GM21390 (cell line): ENCODE results near the gene NLRP4.

Experiments
- ATAC-seq: cut with Tn5 transposase; IDR thresholded peaks from one replicate; pipeline ENCODE4 v1.9.1; 2021; ENCODE audit not compliant: unreplicated experiment

The NLRP4 gene, protein sequence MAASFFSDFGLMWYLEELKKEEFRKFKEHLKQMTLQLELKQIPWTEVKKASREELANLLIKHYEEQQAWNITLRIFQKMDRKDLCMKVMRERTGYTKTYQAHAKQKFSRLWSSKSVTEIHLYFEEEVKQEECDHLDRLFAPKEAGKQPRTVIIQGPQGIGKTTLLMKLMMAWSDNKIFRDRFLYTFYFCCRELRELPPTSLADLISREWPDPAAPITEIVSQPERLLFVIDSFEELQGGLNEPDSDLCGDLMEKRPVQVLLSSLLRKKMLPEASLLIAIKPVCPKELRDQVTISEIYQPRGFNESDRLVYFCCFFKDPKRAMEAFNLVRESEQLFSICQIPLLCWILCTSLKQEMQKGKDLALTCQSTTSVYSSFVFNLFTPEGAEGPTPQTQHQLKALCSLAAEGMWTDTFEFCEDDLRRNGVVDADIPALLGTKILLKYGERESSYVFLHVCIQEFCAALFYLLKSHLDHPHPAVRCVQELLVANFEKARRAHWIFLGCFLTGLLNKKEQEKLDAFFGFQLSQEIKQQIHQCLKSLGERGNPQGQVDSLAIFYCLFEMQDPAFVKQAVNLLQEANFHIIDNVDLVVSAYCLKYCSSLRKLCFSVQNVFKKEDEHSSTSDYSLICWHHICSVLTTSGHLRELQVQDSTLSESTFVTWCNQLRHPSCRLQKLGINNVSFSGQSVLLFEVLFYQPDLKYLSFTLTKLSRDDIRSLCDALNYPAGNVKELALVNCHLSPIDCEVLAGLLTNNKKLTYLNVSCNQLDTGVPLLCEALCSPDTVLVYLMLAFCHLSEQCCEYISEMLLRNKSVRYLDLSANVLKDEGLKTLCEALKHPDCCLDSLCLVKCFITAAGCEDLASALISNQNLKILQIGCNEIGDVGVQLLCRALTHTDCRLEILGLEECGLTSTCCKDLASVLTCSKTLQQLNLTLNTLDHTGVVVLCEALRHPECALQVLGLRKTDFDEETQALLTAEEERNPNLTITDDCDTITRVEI

DNA sequence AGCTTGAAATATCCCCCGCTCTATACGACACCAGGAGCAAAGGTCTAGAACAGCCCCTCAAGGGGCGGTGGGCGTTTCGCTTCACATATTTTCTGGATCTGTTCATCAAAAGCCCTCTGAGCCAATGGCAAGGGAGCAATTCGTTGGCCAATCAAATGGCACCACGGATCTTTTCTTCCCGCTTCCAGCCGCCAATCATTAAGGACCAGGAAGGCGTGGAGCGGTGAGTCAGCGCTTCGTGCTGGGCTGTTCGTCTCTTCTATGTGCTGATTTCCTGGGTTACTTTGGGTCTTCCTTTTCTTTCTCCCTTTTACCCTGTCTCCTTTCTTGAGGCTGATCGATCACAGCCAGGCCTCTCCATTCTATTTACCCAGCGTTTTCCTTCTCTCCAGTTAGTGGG lies at the start of gene NLRP4:
Gene NLRP4, plus strand, starts transcription at position 201 of the 400 bp plus-strand sequence. CDS start 15,541 bp downstream, outside the sequence.
- ATAC-seq: no peak

GRCh38 chr19:55795021-55795420 lies 41.3 kb upstream of the NLRP4 start:
- ATAC-seq: no peak

DNA sequence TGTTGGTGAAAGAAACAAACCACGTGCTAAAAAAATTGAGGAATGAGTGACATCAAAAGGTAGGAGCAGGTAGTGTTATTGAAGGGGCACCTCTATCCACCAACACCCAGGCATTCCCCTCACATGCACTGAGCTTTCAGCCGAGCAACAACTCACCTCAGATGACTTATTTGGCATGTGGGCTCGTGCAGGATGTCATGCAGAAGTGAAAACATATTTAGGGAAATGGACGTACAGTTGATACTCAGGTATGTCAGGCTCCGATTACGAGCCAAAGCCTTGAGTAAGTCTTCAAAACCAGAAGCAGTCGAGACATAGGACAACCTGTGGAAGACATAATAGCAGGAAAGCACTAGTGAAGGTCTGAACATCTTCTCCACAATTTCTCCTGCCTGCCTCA lies 34.9 kb upstream of the NLRP4 start:
- no peak for ATAC-seq

- ATAC-seq: no peak
Measured at GRCh38 chr19:55802281-55802680, 34.1 kb upstream of the NLRP4 start.

DNA sequence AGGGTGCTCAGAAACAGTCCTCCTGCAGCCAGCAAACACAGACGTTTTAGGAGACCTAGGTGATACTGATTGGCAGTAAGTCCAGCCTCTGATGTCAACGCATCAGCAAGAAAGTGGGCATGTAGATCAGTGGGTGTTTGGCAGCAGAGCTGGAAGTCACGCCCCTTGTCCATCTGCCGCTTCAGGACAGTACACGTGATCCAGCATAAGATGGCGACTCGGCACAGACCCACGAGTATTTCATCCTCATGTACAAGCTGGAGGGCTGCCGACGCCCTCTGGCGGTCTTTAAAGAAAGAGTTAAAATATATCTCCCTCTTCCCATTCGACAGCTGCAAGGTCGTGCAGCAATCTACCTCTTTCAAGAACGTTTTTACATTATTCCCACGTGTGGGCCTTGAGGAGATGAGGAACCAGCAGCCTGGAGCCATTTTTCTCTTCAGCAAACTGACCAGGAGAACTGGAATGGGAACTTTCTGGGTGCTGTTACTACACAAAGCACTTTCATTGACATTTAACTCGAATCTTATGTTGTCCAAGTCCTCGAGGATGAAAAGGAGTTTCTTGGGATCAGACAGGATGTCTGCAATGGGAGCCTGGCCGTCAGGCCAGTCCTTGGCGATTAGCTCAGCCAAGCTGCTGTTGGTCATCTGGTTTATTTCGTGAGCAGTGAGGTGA lies 26.8 kb upstream of the NLRP4 start:
- no peak for ATAC-seq

GRCh38 chr19:55811340-55811739 lies 25.0 kb upstream of the NLRP4 start:
- ATAC-seq: no peak

GRCh38 chr19:55812449-55812848 lies 23.9 kb upstream of the NLRP4 start:
- no peak for ATAC-seq

- ATAC-seq: no peak
Measured at GRCh38 chr19:55813906-55814305, 22.4 kb upstream of the NLRP4 start.

- ATAC-seq: no peak
Measured at GRCh38 chr19:55820037-55820436, 16.3 kb upstream of the NLRP4 start.

DNA sequence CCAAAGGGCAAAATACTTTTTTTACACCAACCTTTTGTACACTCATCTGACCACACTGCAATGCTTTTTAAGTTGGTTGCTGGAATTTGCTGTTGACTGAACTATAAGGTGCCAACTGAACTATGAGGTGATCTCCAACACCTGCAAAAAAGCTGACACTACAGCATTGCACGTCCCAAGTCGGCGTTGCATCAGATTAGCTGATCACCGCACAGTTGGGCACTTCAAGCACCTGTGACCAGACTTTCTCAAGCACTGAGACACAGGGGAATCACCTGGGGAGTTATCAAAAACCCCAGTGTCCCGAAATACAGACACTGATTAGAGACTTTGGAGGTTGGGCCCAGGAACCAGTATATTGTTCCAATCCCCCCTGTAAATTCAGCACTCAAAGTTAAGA lies 5.7 kb upstream of the NLRP4 start:
- ATAC-seq: no peak

GRCh38 chr19:55831846-55832245 lies 4.5 kb upstream of the NLRP4 start, which contains the start of gene NLRP11:
Gene NLRP11 (minus strand): TSS chr19:55831999. CDS start chr19:55818174, 13,825 bp downstream.
- no peak for ATAC-seq

GRCh38 chr19:55832676-55833075 lies 3.7 kb upstream of the NLRP4 start:
- no peak for ATAC-seq

- no peak for ATAC-seq
Measured at GRCh38 chr19:55838251-55838650, 1.9 kb downstream of the NLRP4 start.

DNA sequence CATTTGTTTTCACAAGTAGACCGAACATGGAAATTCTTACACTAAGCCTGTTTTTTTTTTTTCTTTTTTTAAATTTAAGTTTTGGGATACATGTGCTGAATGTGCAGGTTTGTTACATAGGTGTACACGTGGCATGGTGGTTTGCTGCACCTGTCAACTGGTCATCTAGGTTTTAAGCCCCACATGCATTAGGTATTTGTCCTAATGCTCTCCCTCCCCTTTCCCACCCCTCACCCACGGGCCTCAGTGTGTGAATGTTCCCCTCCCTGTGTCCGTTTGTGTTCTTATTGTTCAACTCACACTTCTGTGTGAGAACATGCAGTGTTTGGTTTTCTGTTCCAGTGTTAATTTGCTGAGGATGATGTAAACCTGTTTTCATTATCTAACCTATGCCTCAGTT lies 2.6 kb downstream of the NLRP4 start:
- no peak for ATAC-seq

DNA sequence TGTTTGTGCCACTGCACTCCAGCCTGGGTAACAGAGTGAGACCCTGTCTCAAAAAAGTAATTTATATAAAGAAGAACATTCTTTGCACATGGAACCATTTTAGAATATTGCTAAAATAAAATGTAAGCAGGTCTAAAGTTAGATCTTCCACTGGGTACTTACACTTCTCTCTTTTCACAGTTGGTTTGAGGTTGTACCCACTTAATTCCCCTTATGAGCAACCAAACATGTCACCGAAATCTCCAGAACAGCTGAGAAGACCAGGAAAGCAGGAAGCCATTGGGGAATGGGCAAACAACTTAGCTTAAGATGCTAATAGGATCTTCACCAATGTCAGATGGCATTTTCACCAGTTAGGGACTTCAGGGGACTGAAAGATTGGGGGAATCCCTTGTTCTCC lies 18.8 kb downstream of the NLRP4 start:
- ATAC-seq: no peak

DNA sequence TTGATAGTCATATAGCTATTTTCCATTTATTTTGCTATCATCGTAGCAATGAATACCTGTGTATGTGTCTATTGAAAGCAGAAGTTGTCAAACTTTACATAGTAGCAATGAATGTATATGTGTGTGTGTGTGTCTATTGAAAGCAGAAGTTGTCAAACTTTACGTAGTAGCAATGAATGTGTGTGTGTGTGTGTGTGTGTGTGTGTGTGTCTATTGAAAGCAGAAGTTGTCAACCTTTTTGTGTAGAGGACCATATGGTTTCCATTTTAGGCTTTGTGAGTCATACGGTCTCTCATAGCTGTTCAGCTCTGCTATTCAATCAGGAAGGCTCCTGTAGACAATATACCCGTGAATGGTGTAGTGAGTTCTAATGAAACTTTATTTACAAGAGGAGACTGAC lies 20.8 kb downstream of the NLRP4 start:
- no peak for ATAC-seq

- no peak for ATAC-seq
Measured at GRCh38 chr19:55857974-55858373, 21.6 kb downstream of the NLRP4 start.

DNA sequence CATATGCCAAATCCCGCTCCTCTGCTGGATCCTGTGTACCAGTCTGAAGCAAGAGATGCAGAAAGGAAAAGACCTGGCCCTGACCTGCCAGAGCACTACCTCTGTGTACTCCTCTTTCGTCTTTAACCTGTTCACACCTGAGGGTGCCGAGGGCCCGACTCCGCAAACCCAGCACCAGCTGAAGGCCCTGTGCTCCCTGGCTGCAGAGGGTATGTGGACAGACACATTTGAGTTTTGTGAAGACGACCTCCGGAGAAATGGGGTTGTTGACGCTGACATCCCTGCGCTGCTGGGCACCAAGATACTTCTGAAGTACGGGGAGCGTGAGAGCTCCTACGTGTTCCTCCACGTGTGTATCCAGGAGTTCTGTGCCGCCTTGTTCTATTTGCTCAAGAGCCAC lies 22.1 kb downstream of the NLRP4 start:
- ATAC-seq: no peak

DNA sequence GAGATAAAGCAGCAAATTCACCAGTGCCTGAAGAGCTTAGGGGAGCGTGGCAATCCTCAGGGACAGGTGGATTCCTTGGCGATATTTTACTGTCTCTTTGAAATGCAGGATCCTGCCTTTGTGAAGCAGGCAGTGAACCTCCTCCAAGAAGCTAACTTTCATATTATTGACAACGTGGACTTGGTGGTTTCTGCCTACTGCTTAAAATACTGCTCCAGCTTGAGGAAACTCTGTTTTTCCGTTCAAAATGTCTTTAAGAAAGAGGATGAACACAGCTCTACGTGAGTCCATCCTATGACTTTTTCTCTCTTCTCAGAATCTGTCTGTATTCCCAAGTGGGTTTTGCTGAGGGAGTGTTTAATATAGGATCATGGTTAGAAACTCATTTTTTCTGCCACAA lies 22.6 kb downstream of the NLRP4 start:
- no peak for ATAC-seq

- ATAC-seq: no peak
Measured at GRCh38 chr19:55866521-55866920, 30.2 kb downstream of the NLRP4 start.

DNA sequence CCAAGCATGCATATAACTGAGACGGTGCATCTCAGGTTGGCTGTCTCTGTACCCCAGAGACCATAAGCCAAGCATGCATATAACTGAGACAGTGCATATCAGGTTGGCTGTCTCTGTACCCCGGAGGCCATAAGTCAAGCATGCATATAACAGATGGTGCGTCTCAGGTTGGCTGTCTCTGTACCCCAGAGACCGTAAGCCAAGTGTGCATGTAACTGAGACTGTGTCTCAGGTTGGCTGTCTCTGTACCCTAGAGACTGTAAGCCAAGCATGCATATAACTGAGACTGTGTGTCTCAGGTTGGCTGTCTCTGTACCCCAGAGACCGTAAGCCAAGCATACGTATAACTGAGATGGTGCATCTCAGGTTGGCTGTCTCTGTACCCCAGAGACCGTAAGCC lies 30.8 kb downstream of the NLRP4 start:
- ATAC-seq: no peak
